GM19025 (cell line): Measurements from ENCODE around the gene EPN2.
A peak's percentile ranks its signal among the peaks of the same experiment; 100 is the strongest.
"Not testable (repeated sequence)": the region's sequence is repeated elsewhere in the genome, so short reads cannot be mapped to it uniquely, and the experiment has no call there.

Experiments
- ATAC-seq: cut with Tn5 transposase; IDR thresholded peaks from one replicate; pipeline ENCODE4 v1.9.1; 2021; ENCODE audit warnings: mild to moderate bottlenecking, low read depth, moderate library complexity; ENCODE audit not compliant: unreplicated experiment

Gene EPN2

GRCh38 chr17:19237139-19237388 lies at the start of gene EPN2:
TSS of gene EPN2 (plus strand) at chr17:19237366. CDS start at chr17:19283120, 45,754 bp downstream.
- not testable (repeated sequence) for ATAC-seq

GRCh38 chr17:19187883-19188869 lies 49.0 kb upstream of the EPN2 start:
- not testable (repeated sequence) for ATAC-seq

- not testable (repeated sequence) for ATAC-seq
Measured at GRCh38 chr17:19188870-19189708, 48.1 kb upstream of the EPN2 start.

GRCh38 chr17:19189781-19190405 lies 47.3 kb upstream of the EPN2 start:
- ATAC-seq = not testable (repeated sequence)

GRCh38 chr17:19196382-19197204 lies 40.6 kb upstream of the EPN2 start:
- peak; percentile 89 for ATAC-seq

GRCh38 chr17:19202448-19202847 lies 34.7 kb upstream of the EPN2 start:
- ATAC-seq = peak; percentile 63

- ATAC-seq = not testable (repeated sequence)
Measured at GRCh38 chr17:19203429-19203828, 33.7 kb upstream of the EPN2 start.

GRCh38 chr17:19215074-19215860 lies 21.9 kb upstream of the EPN2 start:
- not testable (repeated sequence) for ATAC-seq

- not testable (repeated sequence) for ATAC-seq
Measured at GRCh38 chr17:19216148-19216926, 20.8 kb upstream of the EPN2 start.

- not testable (repeated sequence) for ATAC-seq
Measured at GRCh38 chr17:19218914-19219313, 18.3 kb upstream of the EPN2 start.

- ATAC-seq = not testable (repeated sequence)
Measured at GRCh38 chr17:19219384-19219783, 17.8 kb upstream of the EPN2 start.

GRCh38 chr17:19220195-19220594 lies 17.0 kb upstream of the EPN2 start:
- ATAC-seq = not testable (repeated sequence)

GRCh38 chr17:19226610-19227588 lies 10.3 kb upstream of the EPN2 start:
- ATAC-seq = not testable (repeated sequence)

- ATAC-seq = not testable (repeated sequence)
Measured at GRCh38 chr17:19234676-19235075, 2.5 kb upstream of the EPN2 start.

GRCh38 chr17:19236351-19237138 lies 621 bp upstream of the EPN2 start:
- peak; percentile 34 for ATAC-seq

GRCh38 chr17:19237389-19238166 lies 412 bp downstream of the EPN2 start:
- ATAC-seq = peak; percentile 72
